Amygdala (tissue), 56 donors: ENCODE data around the gene SHISA5.
"Not testable (repeated sequence)": the region's sequence is repeated elsewhere in the genome, so short reads cannot be mapped to it uniquely, and the experiment has no call there.

Experiments
- DNase-seq, 56 donors: peaks; one replicate each; lab custom pipeline; 2025; lab: John Stamatoyannopoulos, UW

Gene SHISA5

GRCh38 chr3:48521635-48522034 lies 17.7 kb upstream of the SHISA5 start:
- no peak for DNase-seq

GRCh38 chr3:48519277-48519643 lies 15.3 kb upstream of the SHISA5 start:
- DNase-seq: no peak

GRCh38 chr3:48518638-48519276 lies 14.8 kb upstream of the SHISA5 start:
- no peak for DNase-seq

- DNase-seq: no peak
Observed at GRCh38 chr3:48518069-48518468, 14.1 kb upstream of the SHISA5 start.

GRCh38 chr3:48516571-48516970 lies 12.6 kb upstream of the SHISA5 start:
- no peak for DNase-seq

- DNase-seq: no peak
Observed at GRCh38 chr3:48514431-48515227, 10.7 kb upstream of the SHISA5 start.

- no peak for DNase-seq
Observed at GRCh38 chr3:48511551-48511950, 7.6 kb upstream of the SHISA5 start.

GRCh38 chr3:48507256-48508061 lies 3.5 kb upstream of the SHISA5 start:
- peak in 10 of 56 donors; percentile 6 to 43 (median 12) for DNase-seq

- no peak for DNase-seq
Observed at GRCh38 chr3:48505968-48506504, 2.1 kb upstream of the SHISA5 start.

GRCh38 chr3:48505146-48505545 lies 1.2 kb upstream of the SHISA5 start:
- no peak for DNase-seq

GRCh38 chr3:48503401-48504050 lies 448 bp downstream of the SHISA5 start:
- peak in 7 of 56 donors; percentile 13 to 55 (median 34) for DNase-seq

- DNase-seq: peak in 26 of 56 donors; percentile 13 to 76 (median 27)
Observed at GRCh38 chr3:48502728-48503168, 1.2 kb downstream of the SHISA5 start.

GRCh38 chr3:48502121-48502520 lies 1.9 kb downstream of the SHISA5 start:
- DNase-seq: no peak

- no peak for DNase-seq
Observed at GRCh38 chr3:48501196-48501595, 2.8 kb downstream of the SHISA5 start.

GRCh38 chr3:48500656-48501055 lies 3.3 kb downstream of the SHISA5 start:
- DNase-seq: no peak

GRCh38 chr3:48493203-48493501 lies 10.8 kb downstream of the SHISA5 start:
- DNase-seq: peak in 2 of 56 donors; percentile 7 to 23

- no peak for DNase-seq
Observed at GRCh38 chr3:48492461-48493202, 11.3 kb downstream of the SHISA5 start.

- no peak for DNase-seq
Observed at GRCh38 chr3:48486952-48487351, 17.0 kb downstream of the SHISA5 start.

- not testable (repeated sequence) for DNase-seq
Observed at GRCh38 chr3:48482822-48483221, 21.2 kb downstream of the SHISA5 start.

- DNase-seq: not testable (repeated sequence)
Observed at GRCh38 chr3:48480891-48481290, 23.1 kb downstream of the SHISA5 start.
